WTC11 (cell line): ENCODE data around the gene MCUB.

Source experiments
- ELF4 ChIP-seq: sonication (generic); formaldehyde crosslinking; IDR thresholded peaks from 2 replicates; pipeline ENCODE4 v1.8.1; 2022; ENCODE audit warnings: low read depth, mild to moderate bottlenecking, moderate library complexity, missing genetic modification reagents
- NR3C1 ChIP-seq: sonication (generic); formaldehyde crosslinking; conservative IDR thresholded peaks from 2 replicates; pipeline ENCODE4 v1.8.1; 2023; ENCODE audit warnings: low read depth, mild to moderate bottlenecking, missing genetic modification reagents
- PREB ChIP-seq: sonication (generic); formaldehyde crosslinking; IDR thresholded peaks from 2 replicates; pipeline ENCODE4 v1.8.1; 2022; ENCODE audit warnings: mild to moderate bottlenecking, missing genetic modification reagents, moderate library complexity, borderline replicate concordance
- SP1 ChIP-seq: sonication (generic); formaldehyde crosslinking; conservative IDR thresholded peaks from 2 replicates; pipeline ENCODE4 v1.8.1; 2022; ENCODE audit warnings: missing genetic modification reagents
- ZNF263 ChIP-seq: sonication (generic); formaldehyde crosslinking; IDR thresholded peaks from 2 replicates; pipeline ENCODE4 v1.8.1; 2022; ENCODE audit warnings: low read depth, mild to moderate bottlenecking, moderate library complexity, missing genetic modification reagents
- TF ChIP-seq, protein P1 (sequence below): fragments of 200-600 bp; IDR thresholded peaks from 2 replicates; pipeline ENCODE4 v1.8.0; 2022; ENCODE audit warnings: antibody characterized with exemption

GRCh38 chr4:109713500-109713899 lies 153.5 kb downstream of the MCUB start:
- TF ChIP-seq, protein P1, sequence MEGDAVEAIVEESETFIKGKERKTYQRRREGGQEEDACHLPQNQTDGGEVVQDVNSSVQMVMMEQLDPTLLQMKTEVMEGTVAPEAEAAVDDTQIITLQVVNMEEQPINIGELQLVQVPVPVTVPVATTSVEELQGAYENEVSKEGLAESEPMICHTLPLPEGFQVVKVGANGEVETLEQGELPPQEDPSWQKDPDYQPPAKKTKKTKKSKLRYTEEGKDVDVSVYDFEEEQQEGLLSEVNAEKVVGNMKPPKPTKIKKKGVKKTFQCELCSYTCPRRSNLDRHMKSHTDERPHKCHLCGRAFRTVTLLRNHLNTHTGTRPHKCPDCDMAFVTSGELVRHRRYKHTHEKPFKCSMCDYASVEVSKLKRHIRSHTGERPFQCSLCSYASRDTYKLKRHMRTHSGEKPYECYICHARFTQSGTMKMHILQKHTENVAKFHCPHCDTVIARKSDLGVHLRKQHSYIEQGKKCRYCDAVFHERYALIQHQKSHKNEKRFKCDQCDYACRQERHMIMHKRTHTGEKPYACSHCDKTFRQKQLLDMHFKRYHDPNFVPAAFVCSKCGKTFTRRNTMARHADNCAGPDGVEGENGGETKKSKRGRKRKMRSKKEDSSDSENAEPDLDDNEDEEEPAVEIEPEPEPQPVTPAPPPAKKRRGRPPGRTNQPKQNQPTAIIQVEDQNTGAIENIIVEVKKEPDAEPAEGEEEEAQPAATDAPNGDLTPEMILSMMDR = no peak
- TF ChIP-seq ELF4 (CRISPR knock-in tag) (no peak), ZNF263 (CRISPR knock-in tag) (no peak), PREB (no peak), NR3C1 (CRISPR knock-in tag) (no peak), SP1 (CRISPR knock-in tag) (no peak)
